SH-SY5Y (cell line): ENCODE data around the gene RPL18.

ENCODE experiments used
- GATA2 ChIP-seq: IDR thresholded peaks from 2 replicates; pipeline ENCODE4 v1.6.1; 2011; ENCODE audit warnings: mild to moderate bottlenecking, low read depth, low read length
- GATA3 ChIP-seq: IDR thresholded peaks from 2 replicates; pipeline ENCODE4 v1.6.1; 2011; ENCODE audit warnings: low read depth, mild to moderate bottlenecking, low read length, moderate library complexity

Gene RPL18

DNA sequence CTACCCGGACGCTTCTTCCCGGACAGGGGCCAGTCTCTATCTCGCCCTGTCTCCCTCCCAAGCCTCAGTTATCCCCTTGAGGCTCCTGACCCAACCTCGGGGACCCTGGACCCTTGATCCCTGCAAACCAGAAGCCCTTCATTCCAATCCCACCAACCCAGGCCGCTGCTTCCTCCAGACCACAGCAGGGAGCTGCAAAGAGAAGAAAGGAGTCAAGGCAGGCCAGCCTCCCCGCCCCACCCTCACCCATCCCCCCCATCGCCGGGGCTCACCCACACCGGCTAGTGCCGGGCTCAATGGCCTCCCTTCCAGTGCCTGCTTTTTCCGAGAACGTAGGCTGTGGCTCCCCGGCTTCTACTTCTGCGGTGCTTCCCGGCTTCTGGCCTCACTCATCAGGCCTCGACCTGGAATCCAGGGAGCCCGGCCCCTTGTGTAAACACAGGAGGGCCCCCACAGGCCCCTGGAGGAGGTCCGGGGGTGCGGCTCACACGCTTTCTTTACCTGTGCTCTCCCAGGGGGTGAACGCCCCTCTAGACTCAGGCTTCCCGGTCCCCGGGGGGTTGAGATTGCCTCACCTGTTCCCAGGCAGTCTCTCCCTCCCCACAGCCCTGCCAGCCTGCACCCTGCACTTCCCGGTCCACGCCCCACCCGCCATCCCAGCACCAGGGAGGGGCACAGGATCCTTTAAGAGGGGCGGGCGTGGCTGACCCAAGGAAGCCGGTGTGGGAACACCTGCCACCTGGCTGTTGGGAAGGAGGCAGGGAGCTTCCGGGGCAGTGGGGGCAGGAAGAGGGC, 4.3 kb downstream of the RPL18 start, which contains the start of gene FAM83E:
Gene FAM83E (minus strand): TSS at position 641 of the 795 bp plus-strand sequence. CDS start 1,704 bp downstream, outside the sequence.
- TF ChIP-seq GATA2 = no peak

DNA sequence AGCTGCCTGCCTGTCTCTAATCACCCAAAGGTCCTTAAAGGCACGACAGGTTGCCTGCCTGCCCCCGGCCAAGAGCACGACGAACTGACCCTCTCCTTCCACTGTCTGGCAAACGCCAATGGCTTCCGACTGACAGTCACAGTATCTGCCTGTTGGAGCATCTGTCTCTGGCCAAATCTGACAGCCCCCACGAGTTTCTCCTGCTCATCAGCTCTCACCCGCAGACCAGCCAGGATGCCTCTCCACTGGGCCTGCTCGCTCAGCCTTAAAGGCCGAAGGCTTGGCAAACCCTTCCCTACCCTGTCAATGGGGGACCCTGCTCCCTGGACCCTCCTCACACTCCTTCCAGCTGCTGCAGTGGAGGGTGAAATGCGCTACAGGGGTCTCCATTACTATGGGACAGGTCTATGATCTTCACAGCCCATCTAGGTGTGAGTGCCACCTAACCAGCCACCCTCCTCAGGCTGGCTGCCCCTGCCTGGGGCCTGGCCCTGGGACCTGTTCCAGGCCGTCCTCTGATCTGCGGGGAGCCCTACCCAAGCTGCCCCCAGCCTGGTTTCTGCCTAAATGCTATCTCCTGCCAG, 5.0 kb downstream of the RPL18 start:
- no peak for TF ChIP-seq GATA3
- no peak for TF ChIP-seq GATA2

DNA sequence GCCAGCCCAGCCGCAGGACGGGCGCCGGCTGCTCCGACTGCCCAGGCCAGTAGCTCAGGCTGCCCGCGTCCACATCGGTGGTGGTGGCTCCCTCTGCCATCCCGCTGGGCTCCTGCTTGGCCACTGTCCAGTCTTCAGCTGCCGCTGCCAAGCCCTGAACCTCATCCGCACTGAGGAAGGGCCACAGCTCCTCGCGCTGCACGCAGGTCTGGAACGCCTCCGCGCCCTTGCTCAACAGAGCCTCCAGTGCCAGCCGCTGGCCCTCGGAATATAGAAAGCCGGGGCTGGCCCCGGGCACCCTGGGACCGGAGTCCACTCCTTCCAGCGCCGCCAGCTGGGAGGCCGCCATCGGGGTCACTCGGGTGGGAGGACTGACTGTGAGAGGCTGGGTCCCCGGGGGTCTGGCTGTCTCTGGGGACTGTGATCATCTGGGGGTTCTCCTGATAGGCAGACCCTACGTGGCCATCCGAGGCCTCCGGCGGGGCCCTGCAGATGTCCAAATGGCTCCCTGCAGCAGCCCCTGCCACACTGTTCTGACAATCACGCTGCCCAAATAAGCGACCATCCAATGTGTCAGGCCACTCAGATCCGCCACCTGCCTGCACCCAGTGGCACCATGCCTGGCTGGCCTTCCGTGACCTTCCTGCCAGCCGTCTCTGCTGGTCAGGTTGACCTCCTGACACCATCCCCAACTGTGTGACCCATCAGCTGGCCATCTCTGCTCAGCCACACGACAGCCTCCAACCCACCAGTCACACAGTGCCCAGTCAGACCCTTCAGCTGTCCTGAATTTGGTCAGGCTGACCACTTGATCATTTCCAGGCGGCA, 5.7 kb downstream of the RPL18 start:
- TF ChIP-seq GATA3 (no peak), GATA2 (no peak)

DNA sequence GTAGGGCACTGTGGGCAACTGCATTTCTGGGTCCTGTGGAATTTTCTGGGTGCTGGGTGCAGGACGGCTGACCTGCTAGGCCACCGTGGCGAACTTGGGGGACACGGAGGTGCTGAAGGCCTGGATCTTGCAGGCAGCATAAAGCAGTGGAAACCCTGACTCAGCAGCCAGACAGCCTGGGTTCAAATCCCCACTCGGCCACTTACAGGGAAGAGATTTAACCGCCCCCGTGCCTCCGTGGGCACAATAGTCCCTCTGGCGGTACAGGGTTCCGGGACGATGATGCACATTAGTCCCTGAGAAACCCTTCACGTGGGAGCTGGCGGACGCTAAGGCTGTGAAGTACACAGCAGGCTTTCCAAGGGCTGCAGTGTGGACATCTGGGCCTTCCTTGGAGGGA, 7.1 kb downstream of the RPL18 start:
- TF ChIP-seq GATA2 (no peak), GATA3 (no peak)

DNA sequence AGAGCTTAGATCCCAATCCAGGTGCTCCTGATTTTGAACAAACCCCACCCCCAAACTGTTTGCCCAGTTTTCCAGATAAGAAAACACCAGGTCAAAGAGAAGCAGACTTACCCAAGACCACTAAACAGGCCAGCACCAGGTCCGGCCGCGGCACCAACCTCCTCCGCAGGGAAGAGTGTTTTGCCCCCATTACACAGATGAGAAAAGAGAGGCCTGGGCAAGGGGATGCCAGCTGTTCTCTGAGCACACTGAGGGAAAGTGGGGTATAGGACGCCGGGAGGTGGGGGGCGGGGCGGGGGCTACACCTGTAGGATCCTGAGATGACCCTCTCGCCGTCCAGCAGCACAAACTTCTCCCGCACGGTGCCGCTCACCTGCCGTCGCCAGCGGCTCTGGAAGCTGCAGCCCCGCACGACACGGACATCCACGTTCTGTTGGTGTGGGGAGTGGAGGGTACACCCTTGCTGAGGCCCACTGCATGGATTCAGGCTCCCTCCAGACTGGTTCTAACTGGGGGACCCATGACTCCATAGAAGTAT, 9.3 kb downstream of the RPL18 start:
- TF ChIP-seq GATA3 (no peak), GATA2 (no peak)

DNA sequence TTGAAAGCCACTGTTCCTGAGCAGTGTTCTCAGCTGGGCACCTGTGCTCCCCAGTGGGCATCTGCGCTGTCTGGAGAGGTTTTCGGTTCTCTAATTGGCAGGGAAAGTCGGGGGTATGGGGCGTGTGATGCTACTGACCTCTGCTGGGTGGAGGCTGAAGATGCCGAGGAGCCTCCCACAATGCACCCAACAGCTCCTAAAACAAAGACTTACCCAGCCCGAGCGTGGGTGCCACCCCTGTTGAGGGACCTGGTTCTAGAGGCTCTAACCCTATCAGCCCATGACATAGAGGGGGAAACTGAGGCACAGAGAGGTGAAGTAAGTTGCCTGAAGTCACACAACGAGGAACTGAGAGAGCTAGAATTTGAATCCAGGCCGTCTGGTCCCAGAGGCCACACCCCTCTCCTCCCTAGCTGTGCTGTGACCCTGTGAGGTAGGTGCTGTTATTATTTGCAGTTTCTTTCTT, 10.1 kb downstream of the RPL18 start:
- TF ChIP-seq GATA2 = no peak
- no peak for TF ChIP-seq GATA3

DNA sequence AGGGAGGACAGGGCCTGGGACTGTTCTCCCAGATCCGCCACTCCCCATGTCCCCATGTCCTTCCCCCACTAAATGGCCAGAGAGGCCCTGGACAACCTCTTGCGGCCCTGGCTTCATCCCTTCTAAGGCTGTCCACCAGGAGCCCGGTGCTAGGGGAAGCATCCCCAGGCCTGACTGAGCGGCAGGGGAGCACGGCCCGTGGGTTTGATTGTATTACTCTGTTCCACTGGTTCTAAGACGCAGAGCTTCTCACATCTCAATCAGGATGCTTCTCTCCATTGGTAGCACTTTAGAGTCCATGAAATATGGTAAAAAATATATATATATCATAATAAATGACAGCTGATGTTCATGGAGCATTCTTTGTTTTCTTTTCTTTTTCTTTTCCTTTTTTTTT, 11.6 kb downstream of the RPL18 start:
- TF ChIP-seq GATA2 (no peak), GATA3 (no peak)

DNA sequence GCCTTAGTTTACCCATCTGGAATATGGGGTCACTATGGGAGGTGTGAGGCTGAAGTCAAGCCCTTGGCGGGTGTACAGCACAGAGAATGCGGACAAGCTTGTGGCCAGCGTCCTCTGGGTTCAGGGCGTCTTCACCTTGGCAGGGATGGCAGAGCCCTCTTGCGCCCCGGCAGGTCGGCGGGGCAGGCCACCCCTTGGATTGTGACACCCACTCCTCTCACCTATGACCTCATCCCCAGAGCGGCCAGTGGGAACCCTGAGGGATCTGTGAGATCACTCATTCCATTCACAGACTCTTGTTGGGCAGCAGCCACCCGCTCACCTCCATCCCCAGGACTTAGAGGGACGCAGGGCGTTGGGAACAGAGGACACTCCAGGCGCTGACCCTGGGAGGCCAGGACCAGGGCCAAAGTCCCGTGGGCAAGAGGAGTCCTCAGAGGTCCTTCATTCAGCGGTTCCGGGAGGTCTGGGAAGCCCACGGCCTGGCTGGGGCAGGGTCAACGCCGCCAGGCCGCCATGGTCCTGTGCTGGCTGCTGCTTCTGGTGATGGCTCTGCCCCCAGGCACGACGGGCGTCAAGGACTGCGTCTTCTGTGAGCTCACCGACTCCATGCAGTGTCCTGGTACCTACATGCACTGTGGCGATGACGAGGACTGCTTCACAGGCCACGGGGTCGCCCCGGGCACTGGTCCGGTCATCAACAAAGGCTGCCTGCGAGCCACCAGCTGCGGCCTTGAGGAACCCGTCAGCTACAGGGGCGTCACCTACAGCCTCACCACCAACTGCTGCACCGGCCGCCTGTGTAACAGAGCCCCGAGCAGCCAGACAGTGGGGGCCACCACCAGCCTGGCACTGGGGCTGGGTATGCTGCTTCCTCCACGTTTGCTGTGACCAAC, 12.3 kb downstream of the RPL18 start, which contains the start of gene SPACA4:
Gene SPACA4 (plus strand): TSS at position 280 of the 896 bp plus-strand sequence. CDS start 237 bp downstream, at position 517.
- TF ChIP-seq GATA2 = no peak
- no peak for TF ChIP-seq GATA3

DNA sequence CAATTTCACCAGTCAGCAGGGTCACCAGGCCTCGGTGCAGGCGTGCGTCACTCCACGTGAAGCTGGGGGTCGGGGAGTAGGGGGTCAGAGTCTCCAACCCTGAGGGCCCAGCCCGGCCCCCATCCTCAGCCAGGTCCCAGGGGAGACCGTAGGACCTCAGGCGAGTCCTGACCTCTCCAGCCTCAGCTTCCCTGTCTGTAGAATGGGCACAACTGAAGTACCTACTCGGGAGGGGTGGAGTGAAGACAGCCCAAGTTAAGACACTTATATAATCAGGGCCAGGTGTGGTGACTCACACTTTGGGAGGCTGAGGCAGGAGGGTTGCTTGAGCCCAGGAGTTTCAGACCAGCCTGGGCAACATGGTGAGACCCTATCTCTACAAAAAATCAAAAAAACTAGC, 15.1 kb downstream of the RPL18 start:
- TF ChIP-seq GATA3 (no peak), GATA2 (no peak)

DNA sequence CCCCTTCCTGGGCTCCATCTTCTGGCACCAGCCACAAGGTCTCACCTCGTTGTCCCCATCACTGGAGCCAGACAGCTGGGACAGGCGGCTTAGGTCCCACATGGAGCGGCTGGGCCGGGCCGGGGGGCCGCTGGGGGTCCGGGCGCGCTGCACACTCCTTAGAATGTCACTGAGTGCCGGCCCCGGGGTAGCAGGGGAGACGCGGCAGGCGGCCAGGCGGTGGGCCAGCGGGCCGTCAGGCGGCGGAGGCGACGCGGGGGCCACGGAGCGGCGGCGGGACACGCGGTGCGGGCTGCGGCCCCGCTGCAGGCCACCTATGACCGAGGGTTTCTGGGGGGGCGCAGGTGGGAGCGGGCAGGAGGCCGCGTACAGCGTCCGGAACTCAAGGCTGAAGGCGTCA, 15.5 kb downstream of the RPL18 start:
- TF ChIP-seq GATA3 (no peak), GATA2 (no peak)

DNA sequence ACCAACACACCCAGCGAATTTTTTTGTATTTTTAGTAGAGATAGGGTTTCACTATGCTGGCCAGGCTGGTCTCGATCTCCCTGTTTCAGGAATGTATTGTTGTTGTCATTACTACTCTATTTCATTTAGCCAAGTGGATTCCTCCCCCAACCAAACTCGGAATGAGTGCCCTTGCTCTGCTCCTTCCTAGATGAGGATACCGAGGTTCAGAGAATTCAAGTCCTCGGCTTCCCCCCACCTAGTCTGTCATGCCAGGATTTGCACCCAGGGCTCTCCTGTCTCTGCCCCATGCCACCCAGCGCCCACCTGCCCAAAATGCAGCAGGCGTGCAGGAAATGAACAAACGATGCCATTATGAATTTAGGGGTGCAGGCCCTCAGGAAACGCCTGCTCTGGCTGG, 16.0 kb downstream of the RPL18 start:
- TF ChIP-seq GATA2 (no peak), GATA3 (no peak)

DNA sequence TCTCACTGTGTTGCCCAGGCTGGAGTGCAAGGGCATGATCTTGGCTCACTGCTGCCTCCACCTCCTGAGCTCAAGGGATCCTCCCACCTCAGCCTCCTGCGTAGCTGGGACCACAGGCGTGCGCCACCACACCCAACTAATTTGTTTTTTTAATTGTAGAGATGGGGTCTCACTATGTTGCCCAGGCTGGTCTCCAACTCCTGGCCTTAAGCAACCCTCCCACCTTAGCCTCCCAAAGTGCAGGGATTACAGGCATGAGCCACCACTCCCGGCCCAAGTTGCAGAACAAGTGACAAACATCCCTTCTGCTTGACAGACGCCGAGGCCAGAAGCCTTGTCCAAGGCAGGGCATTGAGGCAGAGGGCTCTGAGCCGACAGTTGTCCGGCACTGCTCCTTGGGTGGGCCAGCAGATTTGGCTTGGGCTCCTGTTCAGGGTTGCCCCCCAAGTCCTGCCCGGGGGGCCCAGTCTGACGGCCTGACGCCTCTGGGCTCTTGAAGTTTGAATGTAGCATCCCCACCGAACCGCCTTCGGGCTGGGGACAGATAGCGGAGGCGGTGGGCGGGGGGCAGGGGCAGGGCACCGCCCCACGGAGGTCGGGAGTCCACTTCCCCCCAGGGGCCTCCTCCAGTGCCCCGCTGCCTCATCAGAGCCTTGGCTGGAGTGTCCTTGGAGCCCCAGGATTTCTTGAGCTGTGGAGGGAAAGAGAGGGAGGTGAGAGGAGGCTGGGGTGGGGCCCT, 18.1 kb downstream of the RPL18 start:
- TF ChIP-seq GATA3 (no peak), GATA2 (no peak)
